ENCODE results near the gene CABP5. TPM values are rescaled to one million over a fixed set of nuclear protein-coding genes. Genes with fewer than 3 reads are reported as not detected.
A peak's percentile ranks its signal among the peaks of the same experiment; 100 is the strongest.
"Not testable (repeated sequence)": the region's sequence is repeated elsewhere in the genome, so short reads cannot be mapped to it uniquely, and the experiment has no call there.

The CABP5 gene
- not detected for polyA plus RNA-seq (2013, experiment 1 of 2)
- polyA plus RNA-seq (2013, experiment 2 of 2), result not detected

DNA sequence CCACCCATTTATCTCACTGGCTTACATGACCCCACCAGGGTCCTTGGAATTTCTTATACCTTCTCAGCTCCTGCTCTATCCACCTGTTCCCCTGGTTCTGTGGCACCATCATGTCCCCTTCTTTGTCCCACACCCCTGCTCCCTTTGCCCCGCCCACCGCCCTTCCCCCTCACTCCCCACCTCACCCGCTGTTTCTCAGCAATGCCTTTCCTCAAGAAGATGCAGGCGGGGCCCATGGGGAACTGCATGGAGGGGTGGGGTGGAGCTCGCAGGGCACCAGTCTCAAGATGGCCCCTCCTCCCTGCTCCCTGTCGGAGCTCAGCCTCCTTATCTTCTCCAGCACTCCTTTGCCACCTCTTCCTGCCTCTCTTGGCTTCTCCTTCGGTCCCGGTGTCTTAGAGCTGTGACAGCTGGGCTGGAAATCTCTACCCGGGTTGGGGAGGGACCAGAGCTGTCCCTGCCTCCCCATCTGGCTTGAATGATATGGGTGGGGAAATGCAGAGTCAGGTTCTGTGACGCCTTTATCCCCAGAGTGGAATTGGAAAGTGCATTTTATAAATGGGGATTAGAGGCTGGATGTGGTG lies at the start of gene CABP5:
Gene CABP5, minus strand, starts transcription at position 405 of the 584 bp plus-strand sequence. Its CDS starts 157 bp downstream, at position 248.
- H3K79me1 ChIP-seq (ENCODE audit: low read length), result no peaks in the 10 kb centered on the region
- H2BK5ac ChIP-seq (ENCODE audit: low read length), result no peak within 1 kb of the TSS
- H2BK120ac ChIP-seq (ENCODE audit: low read depth, low read length), result no peak within 1 kb of the TSS
- no peak within 1 kb of the TSS for H2AK5ac ChIP-seq (ENCODE audit: low read length)
- no peak within 1 kb of the TSS for H3K23ac ChIP-seq (ENCODE audit: low read length)
- no peak within 1 kb of the TSS for H3K4ac ChIP-seq (ENCODE audit: low read depth, low read length)
- H4K5ac ChIP-seq (ENCODE audit: low read length), result no peak within 1 kb of the TSS
- H3K36me3 ChIP-seq (ENCODE audit: control insufficient read depth, insufficient read depth, low read length), result no peaks in the 10 kb centered on the region
- H3K4me1 ChIP-seq (ENCODE audit: control insufficient read depth, low read depth, low read length), result no peaks in the 10 kb centered on the region
- H2BK15ac ChIP-seq (replicated peaks; ENCODE audit: low read depth), result no peak within 1 kb of the TSS
- H3K27ac ChIP-seq (ENCODE audit: low read depth, low read length), result no peak within 1 kb of the TSS
- H3K4me3 ChIP-seq (ENCODE audit: low read length), result no peak within 1 kb of the TSS
- H3K79me2 ChIP-seq (ENCODE audit: control insufficient read depth, insufficient read depth, low read length), result no peaks in the 10 kb centered on the region
- no peaks in the 10 kb centered on the region for H3K27me3 ChIP-seq (ENCODE audit: insufficient read depth, low read length, poor library complexity)
- no peak within 1 kb of the TSS for H4K8ac ChIP-seq (ENCODE audit: low read depth, low read length)
- H3K4me2 ChIP-seq (ENCODE audit: low read length), result no peak within 1 kb of the TSS
- H3K18ac ChIP-seq (ENCODE audit: low read length), result no peak within 1 kb of the TSS
- no peak within 1 kb of the TSS for H3K56ac ChIP-seq (ENCODE audit: low read length)
- WGBS (ENCODE audit: extremely low coverage, insufficient coverage, low lambda C conversion rate), result no CpG with 5 or more reads among the region's 10 CpGs
- no peak for DNase-seq
- no peak within 1 kb of the TSS for H3K9ac ChIP-seq (ENCODE audit: low read length)

DNA sequence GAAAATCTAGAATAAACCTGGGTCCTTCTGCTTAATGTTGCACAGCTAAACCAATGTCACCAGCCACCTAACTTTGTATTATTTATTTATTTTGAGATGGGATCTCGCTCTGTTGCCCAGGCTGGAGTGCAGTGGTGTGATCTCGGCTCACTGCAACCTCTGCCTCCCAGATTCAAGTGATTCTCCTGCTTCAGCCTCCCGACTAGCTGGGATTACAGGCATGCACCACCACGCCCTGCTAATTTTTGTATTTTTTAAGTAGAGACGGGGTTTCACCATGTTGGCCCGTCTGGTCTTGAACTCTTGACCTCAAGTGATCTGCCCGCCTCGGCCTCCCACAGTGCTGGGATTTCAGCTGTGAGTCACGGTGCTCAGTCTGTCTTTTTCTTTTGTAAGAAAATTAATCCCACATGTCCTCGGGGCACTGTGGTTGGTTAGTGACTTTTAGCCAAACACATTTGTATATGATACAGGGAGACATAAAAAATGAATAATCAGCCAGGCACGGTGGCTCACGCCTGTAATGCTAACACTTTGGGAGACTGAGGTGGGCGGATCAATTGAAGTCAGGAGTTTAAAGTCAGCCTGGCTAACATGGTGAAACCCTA lies 47.3 kb upstream of the CABP5 start:
- H3K79me1 ChIP-seq (ENCODE audit: low read length); DNase-seq; H4K8ac ChIP-seq (ENCODE audit: low read depth, low read length); H3K18ac ChIP-seq (ENCODE audit: low read length); H2AK5ac ChIP-seq (ENCODE audit: low read length); H3K9ac ChIP-seq (ENCODE audit: low read length); H3K27ac ChIP-seq (ENCODE audit: low read depth, low read length); H3K4ac ChIP-seq (ENCODE audit: low read depth, low read length); H3K56ac ChIP-seq (ENCODE audit: low read length); H2BK15ac ChIP-seq (replicated peaks; ENCODE audit: low read depth); H3K4me2 ChIP-seq (ENCODE audit: low read length); H3K27me3 ChIP-seq (ENCODE audit: insufficient read depth, low read length, poor library complexity); H4K5ac ChIP-seq (ENCODE audit: low read length); H2BK5ac ChIP-seq (ENCODE audit: low read length); H3K4me1 ChIP-seq (ENCODE audit: control insufficient read depth, low read depth, low read length); H3K79me2 ChIP-seq (ENCODE audit: control insufficient read depth, insufficient read depth, low read length); H3K4me3 ChIP-seq (ENCODE audit: low read length); H3K23ac ChIP-seq (ENCODE audit: low read length); H3K36me3 ChIP-seq (ENCODE audit: control insufficient read depth, insufficient read depth, low read length); H2BK120ac ChIP-seq (ENCODE audit: low read depth, low read length): not testable (repeated sequence)
- no CpG with 5 or more reads among the region's 13 CpGs for WGBS (ENCODE audit: extremely low coverage, insufficient coverage, low lambda C conversion rate)

DNA sequence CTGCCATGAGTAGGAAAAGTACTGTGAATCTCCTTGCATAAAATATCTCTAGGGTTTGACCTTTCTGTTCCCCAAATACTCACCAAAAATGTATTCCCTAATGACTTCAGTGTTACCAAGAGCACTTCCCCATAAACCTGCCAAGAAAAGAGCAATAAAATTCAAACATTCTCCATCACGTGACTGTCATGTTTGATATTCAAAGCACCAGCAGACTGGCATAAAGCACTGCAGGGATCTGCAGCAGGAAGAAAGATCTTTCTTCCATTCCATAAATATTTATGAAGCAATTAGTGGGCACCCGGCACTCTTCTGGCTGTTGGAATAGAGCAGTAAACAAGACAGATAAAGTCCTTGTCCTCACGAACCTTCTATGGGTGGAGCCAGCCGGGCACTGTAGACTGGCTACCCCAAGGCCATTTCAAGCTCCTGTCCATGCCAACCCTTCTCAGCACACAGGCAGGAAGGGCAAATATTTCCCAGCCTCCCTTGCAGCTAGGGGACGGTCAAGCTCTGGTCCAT lies 46.5 kb upstream of the CABP5 start:
- Histone ChIP-seq H3K27me3 (ENCODE audit: insufficient read depth, low read length, poor library complexity) (no peaks in the 10 kb centered on the region), H3K9ac (ENCODE audit: low read length) (no peak overlapping the region), H3K18ac (ENCODE audit: low read length) (no peak overlapping the region), H2BK15ac (replicated peaks; ENCODE audit: low read depth) (no peak overlapping the region), H3K36me3 (ENCODE audit: control insufficient read depth, insufficient read depth, low read length) (no peaks in the 10 kb centered on the region), H3K79me2 (ENCODE audit: control insufficient read depth, insufficient read depth, low read length) (no peaks in the 10 kb centered on the region), H3K4me2 (ENCODE audit: low read length) (no peak overlapping the region), H3K4ac (ENCODE audit: low read depth, low read length) (no peak overlapping the region), H2AK5ac (ENCODE audit: low read length) (no peak overlapping the region), H4K8ac (ENCODE audit: low read depth, low read length) (no peak overlapping the region), H3K23ac (ENCODE audit: low read length) (no peak overlapping the region), H3K27ac (ENCODE audit: low read depth, low read length) (no peak overlapping the region), H2BK5ac (ENCODE audit: low read length) (no peak overlapping the region), H3K4me1 (ENCODE audit: control insufficient read depth, low read depth, low read length) (no peaks in the 10 kb centered on the region), H2BK120ac (ENCODE audit: low read depth, low read length) (no peak overlapping the region), H3K4me3 (ENCODE audit: low read length) (no peak overlapping the region), H3K56ac (ENCODE audit: low read length) (no peak overlapping the region), H3K79me1 (ENCODE audit: low read length) (no peaks in the 10 kb centered on the region), H4K5ac (ENCODE audit: low read length) (no peak overlapping the region)
- WGBS (ENCODE audit: extremely low coverage, insufficient coverage, low lambda C conversion rate), result no CpG with 5 or more reads among the region's 5 CpGs
- no peak for DNase-seq

DNA sequence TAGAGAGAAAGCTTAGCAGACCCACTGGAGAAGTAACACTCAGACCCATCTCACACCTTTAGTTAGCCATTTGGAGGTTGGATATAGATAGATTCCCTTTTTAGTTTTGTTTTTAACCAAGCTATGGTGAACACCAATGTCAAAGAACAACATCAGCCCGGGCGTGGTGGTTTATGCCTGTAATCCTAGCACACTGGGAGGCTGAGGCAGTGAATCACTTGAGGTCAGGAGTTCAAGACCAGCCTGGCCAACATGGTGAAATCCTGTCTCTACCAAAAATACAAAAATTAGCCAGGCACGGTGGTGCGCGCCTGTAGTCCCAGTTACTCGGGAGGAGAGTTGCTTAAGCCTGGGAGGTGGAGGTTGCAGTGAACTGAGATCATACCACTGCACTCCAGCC lies 45.1 kb upstream of the CABP5 start:
- H3K27me3 ChIP-seq (ENCODE audit: insufficient read depth, low read length, poor library complexity); H3K4me1 ChIP-seq (ENCODE audit: control insufficient read depth, low read depth, low read length): not testable (repeated sequence)

DNA sequence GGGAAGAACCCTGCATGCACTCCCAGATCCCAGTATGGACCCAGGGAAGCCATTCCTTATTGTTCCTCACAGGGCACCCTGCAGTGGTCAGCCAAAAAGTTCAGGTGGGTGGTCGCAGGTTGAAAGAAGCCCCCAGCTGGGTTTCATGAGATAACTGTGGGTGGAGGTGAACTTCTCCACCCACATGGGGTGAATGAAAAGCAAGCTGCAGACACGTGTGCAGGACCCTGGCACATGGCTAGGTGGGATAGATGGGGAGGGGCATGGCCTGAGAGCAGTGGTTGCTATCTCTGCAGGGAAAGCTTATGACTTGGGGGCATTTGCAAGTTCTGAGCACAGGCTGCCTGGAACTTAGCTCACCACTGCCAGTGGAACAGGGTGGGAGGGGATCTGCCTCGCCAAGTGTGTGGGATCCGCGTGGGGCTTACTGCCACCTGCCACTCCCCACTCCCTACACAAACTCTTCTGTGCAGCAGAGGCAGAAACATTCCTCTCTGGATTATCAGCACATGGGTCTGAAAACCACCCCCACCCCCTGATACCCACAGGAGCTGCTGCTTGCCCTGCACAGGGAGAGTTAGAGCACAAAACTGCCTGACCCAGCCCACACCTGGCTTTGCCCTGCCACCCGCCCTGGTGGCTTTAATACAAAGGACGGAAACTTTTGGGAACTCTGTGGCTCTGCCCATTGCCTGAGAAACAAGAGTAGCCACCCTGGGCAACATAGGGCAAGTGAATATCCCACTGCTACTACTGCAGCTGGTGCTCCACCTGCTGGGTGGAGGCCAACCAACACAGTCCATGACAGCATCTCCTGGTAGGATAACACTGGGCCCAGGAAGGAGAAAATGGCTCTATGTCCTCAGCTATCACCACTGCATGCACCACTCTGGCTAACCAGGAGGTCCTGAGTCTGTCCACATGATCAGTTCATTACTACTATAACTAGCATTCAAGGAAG lies 42.3 kb upstream of the CABP5 start:
- Histone ChIP-seq H3K27me3 (ENCODE audit: insufficient read depth, low read length, poor library complexity) (no peaks in the 10 kb centered on the region), H3K79me2 (ENCODE audit: control insufficient read depth, insufficient read depth, low read length) (no peaks in the 10 kb centered on the region), H3K27ac (ENCODE audit: low read depth, low read length) (no peak overlapping the region), H3K56ac (ENCODE audit: low read length) (no peak overlapping the region), H4K8ac (ENCODE audit: low read depth, low read length) (no peak overlapping the region), H4K5ac (ENCODE audit: low read length) (no peak overlapping the region), H3K9ac (ENCODE audit: low read length) (no peak overlapping the region), H2BK5ac (ENCODE audit: low read length) (no peak overlapping the region), H2BK120ac (ENCODE audit: low read depth, low read length) (no peak overlapping the region), H2AK5ac (ENCODE audit: low read length) (no peak overlapping the region), H3K4me1 (ENCODE audit: control insufficient read depth, low read depth, low read length) (no peaks in the 10 kb centered on the region), H3K79me1 (ENCODE audit: low read length) (no peaks in the 10 kb centered on the region), H3K23ac (ENCODE audit: low read length) (no peak overlapping the region), H2BK15ac (replicated peaks; ENCODE audit: low read depth) (no peak overlapping the region), H3K4me3 (ENCODE audit: low read length) (no peak overlapping the region), H3K18ac (ENCODE audit: low read length) (no peak overlapping the region), H3K36me3 (ENCODE audit: control insufficient read depth, insufficient read depth, low read length) (no peaks in the 10 kb centered on the region), H3K4ac (ENCODE audit: low read depth, low read length) (no peak overlapping the region), H3K4me2 (ENCODE audit: low read length) (no peak overlapping the region)
- WGBS (ENCODE audit: extremely low coverage, insufficient coverage, low lambda C conversion rate), result no CpG with 5 or more reads among the region's 7 CpGs
- DNase-seq, result peak; percentile 67

More for the DNA sequence above, 45.1 kb upstream of the CABP5 start:
- H3K4me2 ChIP-seq (ENCODE audit: low read length); H3K4me3 ChIP-seq (ENCODE audit: low read length); H4K5ac ChIP-seq (ENCODE audit: low read length); H3K4ac ChIP-seq (ENCODE audit: low read depth, low read length); DNase-seq; H2AK5ac ChIP-seq (ENCODE audit: low read length); H3K27ac ChIP-seq (ENCODE audit: low read depth, low read length); H3K23ac ChIP-seq (ENCODE audit: low read length); H3K9ac ChIP-seq (ENCODE audit: low read length); H4K8ac ChIP-seq (ENCODE audit: low read depth, low read length); H2BK15ac ChIP-seq (replicated peaks; ENCODE audit: low read depth); H3K18ac ChIP-seq (ENCODE audit: low read length); H3K79me2 ChIP-seq (ENCODE audit: control insufficient read depth, insufficient read depth, low read length); H3K56ac ChIP-seq (ENCODE audit: low read length); H2BK5ac ChIP-seq (ENCODE audit: low read length); H2BK120ac ChIP-seq (ENCODE audit: low read depth, low read length); H3K36me3 ChIP-seq (ENCODE audit: control insufficient read depth, insufficient read depth, low read length); H3K79me1 ChIP-seq (ENCODE audit: low read length): not testable (repeated sequence)
- WGBS (ENCODE audit: extremely low coverage, insufficient coverage, low lambda C conversion rate), result no CpG with 5 or more reads among the region's 6 CpGs
